ENCODE results near the gene IMPDH1. TPM values are rescaled to one million over a fixed set of nuclear protein-coding genes. Genes with fewer than 3 reads are reported as not detected.
A peak's percentile ranks its signal among the peaks of the same experiment; 100 is the strongest.

Gene IMPDH1
- total and polyA plus RNA-seq, 3 donors from 2014 or later, result 32.3 to 64.5 (median 48.3) TPM

DNA sequence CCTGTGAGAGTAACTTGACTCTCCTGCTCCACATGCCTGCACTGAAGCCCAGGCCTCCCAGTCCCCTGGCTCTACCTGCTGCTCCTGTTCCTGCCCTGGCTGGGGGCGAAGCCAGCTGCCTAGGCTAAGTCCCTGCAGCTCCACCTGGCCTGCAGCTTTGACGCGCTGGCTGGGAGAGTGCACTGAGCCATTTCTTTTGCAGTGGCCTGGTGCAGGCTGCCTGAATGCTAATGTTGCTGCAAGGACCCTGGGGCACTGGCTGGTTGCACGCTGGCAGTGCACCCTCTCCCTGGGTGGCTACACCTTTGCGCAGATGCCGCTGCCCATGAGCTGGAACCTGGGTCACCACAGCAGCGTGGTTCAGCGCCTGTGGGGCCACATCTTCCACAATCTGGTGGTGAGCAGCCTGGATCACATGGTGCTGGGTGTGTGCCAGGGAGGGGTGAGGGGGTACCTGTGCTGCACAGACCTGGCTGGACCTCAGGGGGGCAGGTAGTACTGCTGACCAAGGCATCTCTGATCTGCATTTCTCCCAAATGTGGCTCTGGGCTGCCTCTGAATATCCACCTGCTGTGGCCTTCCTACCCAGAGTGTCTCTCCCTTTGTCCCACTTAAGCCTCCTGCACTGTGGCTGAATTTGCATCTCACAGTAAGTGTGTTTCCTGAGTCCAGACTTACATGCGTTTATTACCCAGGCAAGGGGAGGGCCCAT lies 20.0 kb downstream of the IMPDH1 start:
- WGBS, 2 donors, result 44 to 90% methylated on average over 1 to 9 of the region's 9 CpGs
- Histone ChIP-seq H3K27me3 (no peaks in the 10 kb centered on the region), H3K36me3 (ENCODE audit: low read depth, missing control alignments) (no peaks in the 10 kb centered on the region), H3K4me1 (peaks cover 3% of the 10 kb centered on the region), H3K4me3 (no peak overlapping the region), H3K9me3 (no peaks in the 10 kb centered on the region), H3K27ac (no peak overlapping the region)
- TF ChIP-seq POLR2A (IDR thresholded peaks at IDR 0.05), result no peak
- TF ChIP-seq, protein P1, sequence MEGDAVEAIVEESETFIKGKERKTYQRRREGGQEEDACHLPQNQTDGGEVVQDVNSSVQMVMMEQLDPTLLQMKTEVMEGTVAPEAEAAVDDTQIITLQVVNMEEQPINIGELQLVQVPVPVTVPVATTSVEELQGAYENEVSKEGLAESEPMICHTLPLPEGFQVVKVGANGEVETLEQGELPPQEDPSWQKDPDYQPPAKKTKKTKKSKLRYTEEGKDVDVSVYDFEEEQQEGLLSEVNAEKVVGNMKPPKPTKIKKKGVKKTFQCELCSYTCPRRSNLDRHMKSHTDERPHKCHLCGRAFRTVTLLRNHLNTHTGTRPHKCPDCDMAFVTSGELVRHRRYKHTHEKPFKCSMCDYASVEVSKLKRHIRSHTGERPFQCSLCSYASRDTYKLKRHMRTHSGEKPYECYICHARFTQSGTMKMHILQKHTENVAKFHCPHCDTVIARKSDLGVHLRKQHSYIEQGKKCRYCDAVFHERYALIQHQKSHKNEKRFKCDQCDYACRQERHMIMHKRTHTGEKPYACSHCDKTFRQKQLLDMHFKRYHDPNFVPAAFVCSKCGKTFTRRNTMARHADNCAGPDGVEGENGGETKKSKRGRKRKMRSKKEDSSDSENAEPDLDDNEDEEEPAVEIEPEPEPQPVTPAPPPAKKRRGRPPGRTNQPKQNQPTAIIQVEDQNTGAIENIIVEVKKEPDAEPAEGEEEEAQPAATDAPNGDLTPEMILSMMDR (IDR thresholded peaks at IDR 0.05), result no peak
- DNase-seq, result no peak
- intact Hi-C loops (cut with DNase I; ENCODE audit: low total_unique reads), result no loop called here

DNA sequence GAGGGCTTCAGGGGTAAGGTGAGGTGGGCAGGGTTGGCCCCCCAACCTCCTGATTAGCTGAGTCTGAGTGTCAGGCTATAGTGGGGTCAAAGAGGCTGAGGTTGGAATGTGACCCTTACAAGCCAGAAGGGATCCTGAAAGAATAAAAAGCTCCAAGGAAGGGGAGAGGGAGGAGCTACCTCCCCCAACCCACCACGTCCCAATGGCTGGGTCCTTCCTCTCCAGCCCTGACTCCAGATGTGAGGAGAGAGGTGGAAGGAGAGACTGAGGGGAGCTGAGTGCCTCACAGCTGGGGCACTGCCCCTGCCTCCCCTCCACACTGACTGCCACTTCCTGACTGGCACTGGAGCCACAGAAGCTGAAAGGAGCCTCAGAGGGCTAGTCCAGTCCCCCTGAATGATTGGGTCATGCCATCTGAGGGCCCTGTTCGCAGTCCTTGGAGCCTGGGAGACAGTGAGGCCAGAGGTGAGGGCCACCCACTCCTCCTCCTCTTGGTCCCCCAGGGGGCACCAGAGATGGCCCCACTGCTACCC lies 20.6 kb downstream of the IMPDH1 start:
- Histone ChIP-seq H3K27me3 (no peaks in the 10 kb centered on the region), H3K27ac (no peak overlapping the region), H3K9me3 (no peaks in the 10 kb centered on the region), H3K4me3 (no peak overlapping the region), H3K36me3 (ENCODE audit: low read depth, missing control alignments) (no peaks in the 10 kb centered on the region), H3K4me1 (peaks cover 3% of the 10 kb centered on the region)
- no peak for DNase-seq
- no peak for TF ChIP-seq POLR2A (IDR thresholded peaks at IDR 0.05)
- TF ChIP-seq, protein P1 (IDR thresholded peaks at IDR 0.05), result no peak
- intact Hi-C loops (cut with DNase I; ENCODE audit: low total_unique reads), result no loop called here
- 38 to 60% methylated on average over 1 to 2 of the region's 2 CpGs for WGBS, 2 donors

DNA sequence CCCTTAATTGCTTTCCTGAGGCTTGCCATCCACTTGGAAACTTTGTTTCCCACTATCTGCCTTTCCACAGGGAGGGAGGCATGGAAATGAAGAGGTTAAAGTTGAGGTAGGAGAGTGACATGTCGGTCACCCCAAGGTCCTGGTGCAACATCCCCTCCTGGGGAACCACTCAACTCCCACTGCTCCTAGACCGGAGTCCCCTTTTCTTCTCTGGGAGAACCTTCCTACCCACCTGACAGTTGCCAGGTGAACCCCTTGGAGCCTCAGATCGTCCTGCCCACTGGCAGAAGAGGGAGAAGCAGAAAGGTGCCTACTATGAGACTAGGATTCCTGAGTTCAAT lies 21.7 kb downstream of the IMPDH1 start:
- no peak overlapping the region for H3K4me3 ChIP-seq
- no peak overlapping the region for H3K27ac ChIP-seq
- no peaks in the 10 kb centered on the region for H3K36me3 ChIP-seq (ENCODE audit: low read depth, missing control alignments)
- no peaks in the 10 kb centered on the region for H3K9me3 ChIP-seq
- DNase-seq, result no peak
- H3K4me1 ChIP-seq, result peaks cover 3% of the 10 kb centered on the region
- intact Hi-C loops (cut with DNase I; ENCODE audit: low total_unique reads), result no loop called here
- H3K27me3 ChIP-seq, result no peaks in the 10 kb centered on the region
- TF ChIP-seq, protein P1 (IDR thresholded peaks at IDR 0.05), result no peak
- TF ChIP-seq POLR2A (IDR thresholded peaks at IDR 0.05), result no peak
- 38 to 56% methylated on average over 3 of the region's 3 CpGs for WGBS, 2 donors

DNA sequence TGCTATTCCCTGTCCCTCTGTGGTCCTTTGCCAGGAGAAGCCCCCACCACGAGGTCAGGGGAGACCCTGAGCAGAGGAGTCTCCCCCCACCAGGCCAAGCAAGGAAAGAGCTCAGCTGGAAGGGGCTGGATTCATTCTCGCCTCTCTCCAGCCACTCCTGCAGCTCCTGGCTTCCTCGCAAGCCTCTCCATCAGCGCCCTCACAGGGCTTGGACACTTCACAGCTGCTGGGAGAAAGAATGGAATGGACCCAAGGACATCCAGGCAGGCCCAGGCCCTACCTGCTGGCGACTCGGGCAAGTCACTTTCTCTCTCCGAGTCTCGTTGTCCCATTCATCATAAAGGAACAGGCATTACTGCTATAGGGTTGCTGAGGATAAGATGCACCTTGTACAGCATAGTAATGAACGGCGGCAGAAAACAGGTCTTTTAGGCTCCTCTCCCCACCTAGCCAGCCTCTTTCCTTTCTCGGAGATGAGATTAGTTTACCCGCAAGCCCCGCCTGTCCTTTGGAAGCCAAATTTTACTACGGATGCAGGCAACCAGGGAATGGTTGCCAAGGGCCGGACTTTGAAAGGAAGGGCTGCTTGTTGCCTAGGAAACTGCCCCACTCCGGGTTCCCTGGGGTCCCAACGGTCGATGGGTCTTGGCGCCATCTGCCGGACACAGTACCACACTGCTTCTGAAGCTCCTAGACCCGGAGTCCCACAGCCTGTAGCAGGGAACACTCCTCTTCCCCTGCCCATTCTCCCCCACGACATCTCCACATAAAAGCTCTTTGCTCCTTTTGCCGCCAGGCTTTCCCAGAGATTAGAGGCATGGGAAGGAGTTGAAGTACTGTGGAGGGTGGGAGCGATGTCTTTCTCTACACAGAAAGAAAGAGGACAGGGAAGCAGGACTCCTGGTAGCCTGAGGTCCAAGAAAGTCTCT lies 22.3 kb downstream of the IMPDH1 start:
- Histone ChIP-seq H3K36me3 (ENCODE audit: low read depth, missing control alignments) (no peaks in the 10 kb centered on the region), H3K4me3 (no peak overlapping the region), H3K27ac (no peak overlapping the region), H3K4me1 (peaks cover 3% of the 10 kb centered on the region), H3K9me3 (no peaks in the 10 kb centered on the region), H3K27me3 (no peaks in the 10 kb centered on the region)
- intact Hi-C loops (cut with DNase I; ENCODE audit: low total_unique reads), result no loop called here
- TF ChIP-seq, protein P1 (IDR thresholded peaks at IDR 0.05), result peak; percentile 64 to 78 (median 70)
- TF ChIP-seq POLR2A (IDR thresholded peaks at IDR 0.05), result no peak
- peak; percentile 83 for DNase-seq
- 31 to 43% methylated on average over 24 of the region's 24 CpGs for WGBS, 2 donors

All from testis (tissue), 3 donors.